IPS DF 4.7 (cell line): ENCODE measurements around the gene THG1L.
"Not testable (repeated sequence)": the region's sequence is repeated elsewhere in the genome, so short reads cannot be mapped to it uniquely, and the experiment has no call there.

Experiments
- DNase-seq: peaks from one replicate; pipeline ENCODE4 v3.0.0-alpha.2; 2013; ENCODE audit warnings: low spot score; ENCODE audit errors: extremely low read depth

Gene THG1L

DNA sequence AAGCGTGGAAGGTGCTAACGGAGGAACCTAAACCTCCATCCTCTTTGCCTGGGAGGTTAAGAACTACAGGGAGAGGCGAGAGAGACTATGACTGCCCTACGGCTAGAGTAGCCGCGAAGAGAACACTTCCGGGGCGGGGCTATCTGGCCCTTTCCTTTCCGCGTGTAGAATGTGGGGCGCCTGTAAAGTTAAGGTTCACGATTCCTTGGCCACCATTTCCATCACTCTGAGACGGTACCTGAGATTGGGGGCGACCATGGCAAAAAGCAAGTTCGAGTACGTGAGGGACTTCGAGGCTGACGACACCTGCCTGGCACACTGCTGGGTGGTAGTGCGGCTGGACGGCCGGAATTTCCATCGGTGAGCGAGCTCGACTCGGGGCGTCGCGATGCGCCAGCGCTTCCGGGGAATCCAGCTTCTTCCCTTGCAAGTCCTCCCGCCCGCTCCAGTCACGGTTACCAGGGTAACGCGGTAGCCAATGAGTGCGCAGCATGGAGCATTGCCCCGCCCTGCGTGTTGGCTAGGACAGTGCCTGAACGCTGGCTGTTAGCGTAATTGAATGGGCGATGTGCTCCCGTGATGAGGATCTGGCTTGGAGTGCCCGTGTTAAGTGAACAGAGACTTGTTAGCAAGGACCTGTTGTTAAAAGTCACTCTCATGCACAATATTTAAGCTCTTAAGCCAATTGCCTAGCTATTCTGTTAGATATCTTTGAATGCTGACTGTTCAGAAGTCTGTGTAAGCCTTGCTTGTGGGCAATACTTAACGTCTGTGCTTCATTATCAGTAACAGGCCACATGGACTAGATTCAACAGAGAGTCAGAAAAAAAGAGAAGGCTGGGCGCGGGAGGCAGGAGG lies at the start of gene THG1L:
Gene THG1L, plus strand, starts transcription at position 149 of the 858 bp plus-strand sequence. Its CDS starts 21 bp downstream, at position 170.
- DNase-seq, result no peak

DNA sequence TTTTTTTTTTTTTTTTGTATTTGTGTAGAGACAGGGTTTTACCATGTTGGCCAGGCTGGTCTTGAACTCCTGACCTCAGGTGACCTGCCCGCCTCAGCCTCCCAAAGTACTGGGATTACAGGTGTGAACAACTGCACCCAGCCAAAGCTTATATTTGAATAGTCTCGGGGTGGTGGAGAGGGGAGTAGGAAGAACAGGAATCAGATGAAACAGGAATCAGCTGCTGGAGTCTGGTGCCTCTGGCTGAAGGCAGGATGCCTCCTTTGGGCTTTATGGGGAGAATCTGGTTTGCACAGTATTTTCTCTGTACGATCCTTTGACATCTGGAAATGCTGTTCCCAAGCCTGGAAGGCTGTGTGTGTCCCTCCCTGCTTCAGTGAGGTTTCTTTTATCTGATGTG lies 49.0 kb upstream of the THG1L start:
- no peak for DNase-seq

DNA sequence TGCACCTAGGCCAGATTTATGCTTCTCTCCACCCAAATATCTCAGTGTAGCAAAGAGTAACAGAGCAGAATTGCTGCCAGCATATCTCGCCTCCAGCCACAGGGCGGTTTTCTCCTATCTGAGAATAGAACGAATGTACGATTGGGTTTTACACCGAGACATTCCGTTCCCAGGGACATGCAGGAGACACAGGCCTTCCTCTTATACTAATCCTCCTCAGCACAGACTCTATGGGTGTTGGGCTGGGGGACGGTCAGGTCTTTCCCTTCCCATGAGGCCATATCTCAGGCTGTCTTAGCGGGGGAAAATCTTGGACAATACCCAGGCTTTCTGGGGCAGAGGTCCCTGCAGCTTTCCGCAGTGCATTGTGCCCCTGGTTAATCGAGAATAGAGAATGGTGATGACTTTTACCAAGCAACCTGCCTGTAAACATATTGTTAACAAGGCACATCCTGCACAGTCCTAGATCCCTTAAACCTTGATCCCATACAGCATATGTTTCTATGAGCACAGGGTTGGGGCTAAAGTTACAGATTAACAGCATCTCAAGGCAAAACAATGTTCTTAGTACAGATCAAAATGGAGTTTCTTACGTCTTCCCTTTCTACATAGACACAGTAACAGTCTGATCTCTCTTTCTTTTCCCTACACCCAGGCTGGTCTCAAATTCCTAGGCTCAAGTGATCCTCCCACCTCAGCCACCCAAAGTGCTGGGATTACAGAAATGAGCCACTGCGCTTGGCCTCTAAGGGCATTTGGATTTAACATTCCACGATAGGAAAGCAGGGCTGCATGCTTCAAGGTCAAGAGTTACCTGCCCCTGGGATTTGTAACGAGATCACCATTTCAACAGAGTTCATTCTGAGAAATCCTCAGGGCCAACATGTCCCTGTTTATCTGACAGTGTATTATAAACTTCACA lies 44.7 kb upstream of the THG1L start:
- not testable (repeated sequence) for DNase-seq

DNA sequence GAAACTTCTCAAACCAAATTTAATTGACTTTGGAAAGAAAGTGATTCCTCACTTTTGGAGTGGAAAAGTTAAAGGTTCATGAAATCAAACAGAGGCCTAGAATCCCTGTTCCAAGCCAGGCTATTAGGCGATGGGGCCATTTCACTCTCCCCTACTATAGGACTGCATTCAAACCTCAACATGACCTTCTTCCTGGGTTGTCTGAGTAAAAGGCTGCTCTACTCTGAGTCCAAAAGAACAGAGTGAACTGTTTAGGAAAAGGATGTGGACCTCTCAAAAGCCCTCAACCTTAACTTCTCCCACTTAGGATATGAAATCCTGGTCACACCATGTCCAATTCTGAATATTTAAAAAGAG lies 44.0 kb upstream of the THG1L start:
- no peak for DNase-seq

DNA sequence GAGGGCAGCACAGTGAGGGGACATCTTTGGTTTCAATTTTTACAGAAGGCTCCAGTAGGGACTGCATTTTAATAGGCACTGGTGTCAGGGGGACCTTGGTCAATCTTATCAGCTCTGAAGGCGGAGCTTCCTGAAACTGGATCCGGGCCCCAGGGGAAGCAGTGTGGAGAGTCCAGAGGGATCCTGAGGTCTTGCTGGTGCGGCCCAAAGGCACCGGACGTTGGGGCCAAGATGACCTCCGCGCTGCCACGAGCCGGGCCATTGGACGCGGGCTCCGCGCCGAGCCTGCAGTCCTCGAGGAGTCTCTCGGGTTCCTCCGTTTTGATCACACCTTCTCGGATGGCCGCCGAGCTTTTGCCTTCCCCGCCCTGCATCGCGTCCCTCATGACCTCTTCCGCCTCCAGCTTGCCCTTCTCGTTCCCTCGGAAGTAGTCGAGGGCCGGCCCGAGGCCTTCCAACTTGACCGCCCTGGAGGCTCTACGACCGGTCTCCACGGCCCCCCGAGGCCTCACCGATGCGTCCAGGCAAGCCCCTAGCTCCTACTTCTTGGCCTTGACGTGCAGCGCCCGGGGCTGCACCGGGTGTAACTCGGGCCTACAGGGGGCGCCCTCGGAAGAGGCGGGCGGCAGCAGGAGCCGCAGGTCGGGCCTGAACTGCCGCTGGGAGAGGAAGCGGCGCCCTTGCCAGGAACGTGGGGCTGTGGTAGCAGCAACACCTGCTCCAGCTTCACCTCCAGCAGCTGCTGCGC lies 41.1 kb upstream of the THG1L start:
- no peak for DNase-seq

DNA sequence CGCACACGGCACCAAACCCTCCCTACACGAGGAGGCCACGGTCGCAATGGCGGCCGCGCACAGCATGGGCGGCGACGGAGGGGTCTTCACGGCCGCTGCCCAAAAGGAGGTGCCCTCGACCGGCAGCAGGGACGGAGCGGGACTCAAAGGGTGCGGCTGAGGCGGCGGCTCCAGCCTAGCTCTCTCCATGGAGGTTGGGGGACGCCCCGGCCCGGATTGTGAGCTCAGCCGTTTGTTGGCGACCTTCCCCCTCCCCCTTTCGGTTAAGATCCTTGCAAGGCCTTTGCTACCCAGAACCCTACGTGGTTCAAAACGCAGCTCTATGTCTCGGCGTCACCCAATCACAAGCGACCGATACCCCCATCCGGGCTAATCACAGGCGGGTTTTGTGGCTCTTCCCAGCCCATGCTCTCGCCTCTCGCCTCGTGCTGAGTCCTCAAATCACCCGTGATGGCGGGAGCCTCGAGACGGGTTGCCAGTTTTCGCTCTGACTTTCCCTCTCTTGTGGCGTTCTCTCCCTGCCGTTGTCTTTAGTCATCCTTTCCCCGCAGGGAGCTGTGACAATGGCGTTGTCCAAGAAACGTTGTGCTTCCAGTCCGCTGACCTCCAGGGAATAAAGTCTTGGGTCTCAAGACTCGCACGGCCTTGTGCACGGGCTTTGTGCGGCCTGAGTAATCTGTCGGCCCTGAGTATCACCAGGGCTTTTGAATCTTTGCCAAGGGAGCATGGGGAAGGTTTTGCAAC lies 40.4 kb upstream of the THG1L start:
- DNase-seq, result no peak

DNA sequence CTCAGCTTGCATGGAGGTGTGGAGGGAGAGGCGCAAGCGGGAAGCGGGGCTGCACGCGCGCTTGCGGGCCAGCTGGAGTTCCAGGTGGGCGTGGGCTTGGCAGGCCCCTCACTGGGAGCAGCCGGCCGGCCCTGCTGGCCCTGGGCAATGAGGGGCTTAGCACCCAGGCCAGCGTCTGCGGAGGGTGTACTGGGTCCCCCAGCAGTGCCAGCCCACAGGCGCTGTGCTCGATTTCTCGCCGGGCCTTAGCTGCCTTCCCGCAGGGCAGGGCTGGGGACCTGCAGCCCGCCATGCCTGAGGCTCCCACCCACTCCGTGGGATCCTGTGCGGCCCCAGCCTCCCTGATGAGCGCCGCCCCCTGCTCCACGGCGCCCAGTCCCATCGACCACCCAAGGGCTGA lies 37.4 kb upstream of the THG1L start:
- not testable (repeated sequence) for DNase-seq

DNA sequence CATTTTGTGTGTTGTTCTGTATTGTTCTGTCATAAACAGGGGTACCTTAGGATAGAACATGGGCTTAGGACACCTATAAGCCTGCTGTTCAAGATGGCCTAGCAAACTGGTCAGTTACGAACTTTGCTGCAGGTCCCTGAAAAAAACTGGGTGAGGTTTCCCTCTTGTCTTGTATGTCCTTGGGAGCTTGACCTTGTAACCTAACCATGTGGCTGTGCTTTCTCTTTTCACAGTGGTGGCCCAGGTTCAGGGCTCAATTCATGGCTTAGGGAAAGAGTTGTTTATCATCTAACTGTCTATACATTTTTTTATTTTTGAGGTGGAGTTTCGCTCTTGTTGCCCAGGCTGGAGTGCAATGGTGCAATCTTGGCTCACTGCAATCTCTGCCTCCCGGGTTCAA lies 35.1 kb upstream of the THG1L start:
- DNase-seq, result not testable (repeated sequence)

DNA sequence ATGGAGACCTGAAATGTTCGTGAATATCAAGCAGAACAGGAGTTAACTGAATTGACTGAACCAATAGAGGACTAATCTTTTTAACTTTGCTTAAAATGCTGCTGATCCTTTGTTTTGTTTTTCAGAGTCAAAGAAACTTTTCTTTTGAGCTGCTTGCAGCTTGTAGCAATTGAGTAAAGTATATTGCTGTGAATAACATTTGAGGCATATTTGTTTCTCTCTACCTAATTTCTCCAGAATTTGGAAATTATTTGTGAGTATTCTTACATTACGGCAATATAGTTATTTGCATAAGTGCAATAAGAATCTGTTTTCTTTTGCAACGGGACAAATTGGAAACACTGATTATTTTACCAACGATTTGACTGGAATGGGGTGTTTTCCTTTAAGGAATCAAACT lies 32.5 kb upstream of the THG1L start:
- DNase-seq, result not testable (repeated sequence)

DNA sequence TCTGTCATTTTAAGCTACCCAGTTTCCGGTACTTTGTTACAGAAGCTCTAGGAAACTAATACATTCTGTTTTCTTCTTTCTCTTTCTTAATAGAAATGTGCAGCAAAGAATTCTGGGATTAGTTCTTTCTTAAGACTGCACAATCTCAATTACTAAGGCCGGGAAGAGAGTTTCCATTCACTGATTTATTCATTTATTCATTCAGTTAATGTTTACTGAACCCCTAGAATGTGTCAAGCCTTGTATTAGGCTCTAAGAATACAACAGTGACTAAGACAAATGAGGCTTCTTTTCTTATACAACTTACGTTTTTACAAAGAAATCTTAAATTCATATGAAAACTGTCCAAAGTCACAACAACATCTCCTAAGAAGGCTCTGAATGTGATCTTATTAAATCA lies 27.5 kb upstream of the THG1L start:
- DNase-seq, result no peak

DNA sequence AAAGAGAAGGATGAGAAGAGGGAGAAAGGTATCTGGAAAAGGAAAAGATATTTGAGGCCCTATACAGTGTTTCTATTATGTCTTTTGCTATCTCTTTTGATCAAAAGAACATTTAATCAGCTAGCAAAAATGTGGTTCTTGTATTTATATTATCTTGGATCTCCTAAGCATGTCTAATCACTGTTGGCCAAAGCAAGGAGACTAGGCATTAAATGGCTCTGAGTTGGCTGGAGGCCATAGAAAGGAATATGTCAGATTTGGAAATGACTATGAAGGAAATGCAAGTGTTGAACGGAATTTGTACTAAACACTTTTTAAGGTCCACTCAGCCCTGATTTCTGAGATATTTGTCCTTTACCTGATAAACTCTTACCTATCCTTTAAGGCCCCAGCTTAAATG lies 22.4 kb upstream of the THG1L start:
- DNase-seq, result no peak

DNA sequence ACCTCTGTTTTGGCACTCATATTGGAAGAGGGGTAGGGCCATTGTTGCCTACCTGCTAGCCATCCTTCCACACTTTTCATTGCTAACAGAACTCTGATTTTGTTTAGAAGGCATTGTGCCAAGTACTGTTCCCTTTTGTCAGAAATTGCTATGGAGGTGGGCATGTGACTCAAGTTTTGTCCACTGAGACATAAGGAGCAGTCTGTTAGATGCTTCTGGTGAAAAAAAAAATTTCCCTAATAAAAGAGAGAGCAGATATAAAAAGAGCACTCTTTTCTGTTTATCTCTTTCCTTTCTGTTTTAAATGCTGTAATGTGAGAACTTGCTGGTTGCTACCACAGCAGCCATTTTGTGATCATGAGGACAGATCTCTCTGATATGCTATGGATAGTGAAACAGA lies 21.9 kb upstream of the THG1L start:
- no peak for DNase-seq

DNA sequence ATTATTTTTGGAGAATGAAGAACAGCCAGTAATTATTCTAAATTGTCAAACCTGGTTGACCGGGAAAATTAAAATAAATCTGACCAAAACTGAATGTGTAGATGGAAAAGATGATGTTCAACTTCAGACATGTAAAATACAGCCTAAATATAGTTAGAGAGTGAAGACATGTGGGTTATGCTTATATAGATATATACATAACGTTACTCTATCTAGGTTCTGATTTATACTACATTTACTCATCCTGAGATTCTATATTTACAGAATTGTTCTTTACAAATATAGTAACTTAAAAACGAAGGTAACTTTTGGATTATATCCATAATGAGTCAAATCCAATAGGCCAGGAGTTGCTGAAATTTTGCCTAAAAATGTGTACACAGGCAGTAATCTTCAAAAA lies 20.8 kb upstream of the THG1L start:
- no peak for DNase-seq

DNA sequence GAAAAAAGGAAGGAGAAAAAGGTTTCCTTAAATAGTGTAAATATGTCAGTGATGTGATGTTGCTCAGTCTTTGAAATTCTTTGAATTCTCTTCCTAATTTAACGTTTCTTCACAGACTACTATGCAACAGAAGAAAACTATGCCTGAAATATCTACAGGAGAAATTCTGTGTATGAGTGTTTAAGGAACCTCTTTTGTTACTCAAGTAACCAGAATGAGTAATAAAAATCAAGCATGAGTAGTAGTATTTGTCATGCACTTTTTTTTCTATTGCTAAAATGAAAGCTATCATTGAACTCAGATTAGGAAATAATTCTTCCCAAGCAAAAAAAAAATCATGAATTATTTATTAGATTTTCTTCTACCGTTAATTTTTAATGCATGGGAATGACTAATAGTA lies 20.3 kb upstream of the THG1L start:
- no peak for DNase-seq

DNA sequence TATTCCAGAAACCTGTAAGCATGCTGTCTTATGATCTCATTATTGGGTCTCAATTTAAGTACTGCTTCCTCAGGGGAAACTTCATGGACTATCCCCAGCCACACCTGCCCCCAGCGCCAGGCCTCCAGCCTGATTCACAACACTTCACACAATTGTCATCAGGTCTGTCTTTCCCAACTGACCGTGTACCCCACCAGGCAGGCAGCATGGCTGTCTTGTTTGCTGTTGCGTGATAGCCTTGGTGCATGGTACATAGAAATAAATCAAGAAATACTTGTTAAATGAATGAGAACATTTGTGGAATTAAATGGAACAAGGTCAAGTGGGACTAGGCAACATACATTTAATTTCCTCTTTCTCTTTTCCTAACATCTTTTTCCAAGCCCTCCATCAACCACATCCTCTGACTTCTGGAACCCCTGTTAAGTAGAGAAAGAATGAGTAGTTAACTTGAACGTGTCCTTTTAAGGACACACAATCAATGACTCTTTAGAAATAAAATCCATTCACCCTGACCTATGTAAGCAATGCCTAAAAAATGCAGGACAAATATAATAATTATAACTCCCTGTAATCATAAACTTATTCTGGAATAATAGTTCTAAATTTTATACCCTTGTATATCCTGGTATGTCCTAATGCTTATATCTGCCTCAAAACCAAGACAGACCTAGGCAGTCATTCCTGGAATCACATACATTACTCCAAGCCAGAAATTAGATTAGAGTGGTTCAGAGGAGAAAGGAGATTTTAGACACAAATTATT lies 17.2 kb upstream of the THG1L start:
- DNase-seq, result no peak

DNA sequence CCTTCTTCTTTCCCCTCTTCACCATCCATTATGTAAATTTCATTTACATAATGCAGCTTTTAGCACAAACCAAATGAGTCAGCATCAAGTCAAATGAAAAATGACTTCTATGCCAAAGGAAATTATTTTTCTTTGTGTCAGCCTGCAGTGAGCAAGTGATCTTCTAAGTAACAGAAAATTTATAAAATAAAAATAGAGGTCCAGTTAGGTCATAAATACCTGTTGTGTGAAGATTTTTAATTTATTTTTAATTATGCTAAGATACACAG lies 16.7 kb upstream of the THG1L start:
- DNase-seq, result no peak

DNA sequence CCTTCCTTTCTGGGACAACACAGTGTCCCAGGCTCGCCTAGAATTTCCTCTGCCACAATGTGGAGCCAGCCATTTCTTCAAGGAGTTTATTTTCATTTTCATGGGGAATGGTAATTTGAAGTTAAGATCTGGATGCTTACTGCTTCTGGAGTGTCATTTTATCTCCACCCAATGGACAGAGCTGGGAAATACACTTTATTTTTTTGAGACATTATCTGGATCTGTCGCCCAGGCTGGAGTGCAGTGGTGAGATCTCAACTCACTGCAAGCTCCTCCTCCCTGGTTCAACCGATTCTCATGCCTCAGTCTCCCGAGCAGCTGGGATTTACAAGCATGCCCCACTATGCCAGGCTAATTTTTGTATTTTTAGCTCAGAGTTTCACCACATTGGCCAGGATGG lies 12.7 kb upstream of the THG1L start:
- DNase-seq, result no peak

DNA sequence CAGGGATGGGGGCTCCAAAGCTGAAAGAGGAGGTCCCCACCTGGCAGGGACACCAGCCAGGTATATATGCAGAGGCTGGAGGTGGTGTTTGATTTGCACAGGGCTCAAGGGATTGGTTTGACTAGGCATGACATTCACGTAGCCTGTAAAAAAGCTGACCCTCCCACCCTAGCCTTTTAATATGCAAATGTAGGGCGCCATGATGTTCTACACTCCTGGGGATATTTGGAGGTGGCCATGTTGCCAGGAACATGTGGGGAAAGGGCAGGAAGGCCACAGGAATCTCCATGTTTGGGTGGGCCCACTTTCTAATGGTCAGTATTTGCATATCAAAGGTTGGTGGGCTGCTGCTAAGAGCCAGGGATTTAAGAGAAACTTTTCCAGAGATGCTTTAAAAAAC lies 12.0 kb upstream of the THG1L start:
- no peak for DNase-seq

DNA sequence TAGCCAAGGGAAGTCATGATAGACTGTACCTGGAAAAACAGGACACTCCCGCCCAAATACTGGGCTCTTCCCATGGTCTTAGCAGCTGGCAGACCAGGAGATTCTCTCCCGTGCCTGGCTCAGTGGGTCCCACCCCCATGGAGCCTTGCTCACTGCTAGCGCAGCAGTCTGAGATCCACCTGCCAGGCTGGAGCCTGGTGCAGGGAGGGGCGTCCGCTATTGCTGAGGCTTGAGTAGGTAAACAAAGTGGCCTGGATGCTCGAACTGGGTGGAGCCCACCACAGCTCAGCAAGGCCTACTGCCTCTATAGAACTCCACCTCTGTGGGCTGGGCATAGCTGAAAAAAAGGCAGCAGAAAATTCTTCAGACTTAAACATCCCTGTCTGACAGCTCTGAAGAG lies 10.1 kb upstream of the THG1L start:
- DNase-seq, result no peak

DNA sequence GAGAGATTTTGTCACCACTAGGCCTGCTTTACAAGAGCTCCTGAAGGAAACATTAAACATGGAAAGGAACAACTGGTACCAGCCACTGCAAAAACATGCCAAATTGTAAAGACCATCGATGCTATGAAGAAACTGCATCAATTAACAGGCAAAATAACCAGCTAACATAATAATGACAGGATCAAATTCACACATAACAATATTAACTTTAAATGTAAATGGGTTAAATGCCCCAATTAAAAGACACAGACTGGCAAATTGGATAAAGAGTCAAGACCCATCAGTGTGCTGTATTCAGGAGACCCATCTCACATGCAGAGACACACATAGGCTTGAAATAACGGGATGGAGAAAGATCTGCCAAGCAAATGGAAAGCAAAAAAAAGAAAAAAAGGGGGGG lies 8.3 kb upstream of the THG1L start:
- not testable (repeated sequence) for DNase-seq

DNA sequence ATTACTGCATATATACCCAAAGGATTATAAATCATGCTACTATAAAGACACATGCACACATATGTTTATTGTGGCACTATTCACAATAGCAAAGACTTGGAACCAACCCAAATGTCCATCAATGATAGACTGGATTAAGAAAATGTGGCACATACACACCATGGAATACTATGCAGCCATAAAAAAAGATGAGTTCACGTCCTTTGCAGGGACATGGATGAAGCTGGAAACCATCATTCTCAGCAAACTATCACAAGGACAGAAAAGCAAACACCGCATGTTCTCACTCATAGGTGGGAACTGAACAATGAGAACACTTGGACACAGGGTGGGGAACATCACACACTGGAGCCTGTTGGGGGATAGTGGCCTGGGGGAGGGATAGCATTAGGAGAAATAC lies 4.6 kb upstream of the THG1L start:
- not testable (repeated sequence) for DNase-seq
